ENCODE data around the gene PREPL.

PREPL gene

GRCh38 chr2:44377486-44377885 lies 16.2 kb upstream of the PREPL start:
- DNase-seq (ENCODE audit: low read depth) = no peak
- H3K4me3 ChIP-seq (ENCODE audit: control insufficient read depth, low read depth, low read length) = no peak overlapping the region
- no peak for TF ChIP-seq CTCF (IDR thresholded peaks at IDR 0.05; ENCODE audit: control insufficient read depth, insufficient read depth, low read depth, low read length, missing control alignments)

GRCh38 chr2:44372246-44372645 lies 11.0 kb upstream of the PREPL start:
- no peak for TF ChIP-seq CTCF (IDR thresholded peaks at IDR 0.05; ENCODE audit: control insufficient read depth, insufficient read depth, low read depth, low read length, missing control alignments)
- no peak for DNase-seq (ENCODE audit: low read depth)
- no peak overlapping the region for H3K4me3 ChIP-seq (ENCODE audit: control insufficient read depth, low read depth, low read length)

GRCh38 chr2:44371445-44371844 lies 10.2 kb upstream of the PREPL start:
- no peak overlapping the region for H3K4me3 ChIP-seq (ENCODE audit: control insufficient read depth, low read depth, low read length)
- no peak for TF ChIP-seq CTCF (IDR thresholded peaks at IDR 0.05; ENCODE audit: control insufficient read depth, insufficient read depth, low read depth, low read length, missing control alignments)
- no peak for DNase-seq (ENCODE audit: low read depth)

GRCh38 chr2:44369392-44369791 lies 8.1 kb upstream of the PREPL start:
- DNase-seq (ENCODE audit: low read depth) = no peak
- H3K4me3 ChIP-seq (ENCODE audit: control insufficient read depth, low read depth, low read length) = no peak overlapping the region
- no peak for TF ChIP-seq CTCF (IDR thresholded peaks at IDR 0.05; ENCODE audit: control insufficient read depth, insufficient read depth, low read depth, low read length, missing control alignments)

GRCh38 chr2:44367591-44367990 lies 6.3 kb upstream of the PREPL start:
- no peak overlapping the region for H3K4me3 ChIP-seq (ENCODE audit: control insufficient read depth, low read depth, low read length)
- no peak for TF ChIP-seq CTCF (IDR thresholded peaks at IDR 0.05; ENCODE audit: control insufficient read depth, insufficient read depth, low read depth, low read length, missing control alignments)
- no peak for DNase-seq (ENCODE audit: low read depth)

- no peak for TF ChIP-seq CTCF (IDR thresholded peaks at IDR 0.05; ENCODE audit: control insufficient read depth, insufficient read depth, low read depth, low read length, missing control alignments)
- no peak for DNase-seq (ENCODE audit: low read depth)
- H3K4me3 ChIP-seq (ENCODE audit: control insufficient read depth, low read depth, low read length) = no peak overlapping the region
Measured at GRCh38 chr2:44364604-44365003, 3.3 kb upstream of the PREPL start.

Data from AG09309 (cell line).